ENCODE data around the gene ZDHHC21.
A peak's percentile ranks its signal among the peaks of the same experiment; 100 is the strongest.
"Not testable (repeated sequence)": the region's sequence is repeated elsewhere in the genome, so short reads cannot be mapped to it uniquely, and the experiment has no call there.

The ZDHHC21 gene, protein sequence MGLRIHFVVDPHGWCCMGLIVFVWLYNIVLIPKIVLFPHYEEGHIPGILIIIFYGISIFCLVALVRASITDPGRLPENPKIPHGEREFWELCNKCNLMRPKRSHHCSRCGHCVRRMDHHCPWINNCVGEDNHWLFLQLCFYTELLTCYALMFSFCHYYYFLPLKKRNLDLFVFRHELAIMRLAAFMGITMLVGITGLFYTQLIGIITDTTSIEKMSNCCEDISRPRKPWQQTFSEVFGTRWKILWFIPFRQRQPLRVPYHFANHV

DNA sequence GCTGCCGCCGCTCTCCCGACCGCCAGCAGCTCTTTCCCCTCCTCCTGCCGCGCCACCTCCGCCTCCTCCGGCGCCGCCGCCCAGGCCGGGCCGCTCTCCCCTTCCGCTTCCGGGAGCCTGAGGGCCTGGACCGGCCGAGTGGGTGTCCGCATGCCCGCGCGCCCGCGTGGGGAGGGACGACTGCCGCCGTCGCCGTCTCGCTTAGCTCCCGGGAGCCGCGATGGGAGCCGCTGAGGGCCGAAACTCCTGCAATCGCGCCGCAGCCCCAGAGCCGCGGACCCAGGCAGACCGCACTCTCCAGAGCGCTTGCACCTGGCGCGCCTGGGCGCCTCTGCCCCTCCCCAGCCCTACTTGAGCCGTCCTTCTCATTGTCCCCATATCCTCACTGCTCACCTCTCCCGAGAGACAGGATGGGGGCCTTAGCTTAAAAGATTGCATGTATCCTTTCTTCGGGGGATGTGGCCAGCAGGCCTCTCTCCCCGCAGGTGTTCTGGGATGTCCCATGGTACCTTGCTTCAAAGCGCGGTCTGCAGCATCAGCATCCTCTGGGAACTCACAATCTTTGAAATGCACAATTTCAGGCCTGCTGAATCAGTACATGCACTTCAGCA is at the start of gene ZDHHC21:
Gene ZDHHC21, minus strand, starts transcription at position 182 of the 611 bp plus-strand sequence. CDS start 19,092 bp downstream, outside the sequence.
- DNase-seq, result peak; percentile 66

DNA sequence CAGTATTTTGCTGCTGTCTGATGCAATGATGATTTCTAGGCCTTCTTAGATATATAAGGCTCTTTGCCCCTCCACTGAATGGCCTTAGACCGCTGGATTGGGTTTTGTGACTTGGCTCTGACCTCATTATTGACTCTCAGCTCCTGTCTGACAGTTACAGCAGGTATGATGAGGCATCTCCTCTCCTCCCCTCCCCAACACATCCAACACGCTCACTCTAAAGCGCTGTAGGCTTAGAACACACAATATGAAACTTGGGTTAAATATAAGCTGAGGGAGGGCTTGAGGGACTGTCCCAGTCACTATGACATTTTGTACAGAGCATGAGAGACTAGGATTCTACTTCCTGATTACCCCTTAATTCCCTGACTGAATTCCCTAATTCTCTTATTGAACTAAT is 48.1 kb upstream of the ZDHHC21 start:
- no peak for DNase-seq

DNA sequence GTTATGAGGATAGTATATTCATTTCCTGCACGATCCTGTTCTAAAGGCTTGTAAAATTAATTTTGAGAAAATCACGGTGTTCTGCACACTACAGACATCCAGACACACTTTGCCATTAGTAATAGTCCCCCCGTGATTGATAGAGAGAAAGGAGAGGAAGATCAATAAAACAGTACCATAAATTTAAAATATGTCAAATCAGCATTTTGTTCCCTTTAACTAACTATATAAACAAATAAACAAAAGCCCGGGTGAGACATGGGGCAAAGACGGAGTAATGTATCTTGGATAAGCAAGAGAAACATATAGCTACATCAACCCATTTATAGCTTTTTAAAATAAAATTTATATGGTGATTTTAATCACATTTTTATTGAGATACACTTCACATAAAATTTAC is 39.9 kb upstream of the ZDHHC21 start:
- no peak for DNase-seq

DNA sequence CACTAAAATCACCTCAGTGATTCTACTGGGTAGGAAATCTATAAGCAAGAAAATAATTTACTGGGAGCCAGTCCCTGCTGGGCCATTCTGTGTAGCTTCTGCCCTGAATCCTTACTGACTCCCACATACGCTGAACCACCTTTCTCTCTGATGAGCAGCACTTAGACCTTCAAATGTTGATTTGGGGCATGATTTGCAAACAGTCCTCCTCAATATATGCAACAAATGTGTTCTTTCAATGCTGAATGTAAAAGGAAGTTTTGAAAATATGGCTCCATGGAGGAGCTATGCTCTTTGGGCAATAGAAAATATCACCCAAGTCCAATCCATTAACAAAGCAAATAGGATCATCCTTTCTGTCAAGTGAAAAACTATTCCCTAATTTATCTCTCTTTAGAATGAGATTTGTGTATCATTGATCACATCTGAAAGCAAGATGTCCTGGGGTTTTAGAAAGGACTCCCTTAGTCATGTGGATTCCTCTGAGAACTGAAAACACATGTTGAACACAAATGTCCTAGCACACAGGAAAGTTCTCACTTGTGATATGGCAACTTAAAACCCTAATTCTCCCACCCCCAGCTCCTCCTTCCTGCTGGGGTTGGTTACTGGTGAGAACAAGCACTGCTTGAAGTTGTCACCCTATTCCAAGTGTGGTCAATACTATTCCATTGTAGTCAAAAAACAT is 38.2 kb upstream of the ZDHHC21 start:
- no peak for DNase-seq

DNA sequence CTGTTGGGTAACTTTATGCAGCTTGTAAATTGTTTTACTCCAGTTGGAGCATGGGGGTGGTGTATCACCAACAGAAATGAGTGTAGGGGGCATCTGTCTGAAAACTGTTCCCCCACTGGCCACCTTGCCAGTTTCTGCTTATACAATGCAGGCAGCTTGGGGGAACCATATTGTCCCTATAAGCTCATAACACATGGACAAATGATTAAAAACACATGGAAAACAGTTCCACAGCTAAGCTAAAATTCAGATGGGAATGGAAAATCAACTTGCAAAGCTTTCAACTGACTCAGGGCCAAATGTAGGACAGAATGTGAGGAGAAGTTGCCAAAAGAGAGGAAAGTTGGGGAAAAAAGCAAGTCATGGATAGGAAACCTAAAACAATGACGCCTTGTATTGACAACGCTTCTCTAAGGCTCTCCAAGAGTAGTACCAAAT is 37.2 kb upstream of the ZDHHC21 start:
- no peak for DNase-seq

DNA sequence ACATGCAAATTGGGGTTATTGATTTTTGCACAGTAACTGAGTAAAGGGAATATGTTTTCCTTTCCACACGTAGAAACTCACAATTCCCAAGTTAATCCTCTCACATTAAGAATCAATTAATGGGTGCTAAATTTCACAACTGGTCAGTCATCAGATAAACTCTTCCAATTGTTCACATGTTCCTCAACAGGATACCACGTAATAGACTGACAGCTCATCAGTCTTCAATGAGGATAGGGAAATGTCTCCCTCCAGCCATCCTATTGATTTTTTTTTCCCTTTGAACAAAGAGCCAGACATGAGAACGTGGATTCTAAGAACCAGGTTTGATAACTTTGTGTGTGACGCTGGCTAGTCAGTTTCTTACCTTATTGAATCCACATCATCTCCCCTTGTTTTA is 30.1 kb upstream of the ZDHHC21 start:
- DNase-seq, result no peak

DNA sequence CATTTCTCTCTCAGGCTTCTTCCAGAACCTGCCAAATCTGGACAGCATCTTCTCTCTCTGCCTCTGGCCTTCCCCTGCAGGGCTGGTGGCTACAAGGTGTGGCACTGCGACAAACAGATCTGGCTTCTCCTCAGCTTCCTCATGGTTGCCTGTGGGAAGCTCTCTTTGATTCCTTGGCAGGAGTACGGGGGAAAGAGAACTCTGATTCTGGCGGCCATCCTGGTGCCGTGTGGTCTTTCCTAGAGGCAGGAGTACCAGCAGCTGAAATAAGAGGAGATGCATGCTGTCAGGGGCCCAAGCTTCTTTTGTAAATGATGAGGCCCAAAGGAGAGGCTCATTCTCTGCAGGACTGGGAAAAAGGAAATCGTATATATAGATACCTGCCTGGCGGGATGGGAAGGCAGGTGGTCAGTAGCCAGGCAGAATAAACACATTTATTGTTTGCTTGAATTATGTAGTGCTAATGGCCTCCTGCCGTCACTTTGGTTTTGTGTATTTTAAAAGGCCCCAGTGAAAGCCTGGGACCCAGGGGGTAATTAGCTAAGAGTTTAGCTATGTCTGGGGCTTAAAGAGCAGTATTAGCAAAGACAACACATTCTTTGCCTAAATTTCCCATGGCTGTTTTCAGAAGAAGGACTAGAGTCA is 29.3 kb upstream of the ZDHHC21 start, which contains the start of gene CER1:
Gene CER1, minus strand, starts transcription at position 343 of the 645 bp plus-strand sequence. Its CDS starts 61 bp downstream, at position 282.
- DNase-seq, result no peak

DNA sequence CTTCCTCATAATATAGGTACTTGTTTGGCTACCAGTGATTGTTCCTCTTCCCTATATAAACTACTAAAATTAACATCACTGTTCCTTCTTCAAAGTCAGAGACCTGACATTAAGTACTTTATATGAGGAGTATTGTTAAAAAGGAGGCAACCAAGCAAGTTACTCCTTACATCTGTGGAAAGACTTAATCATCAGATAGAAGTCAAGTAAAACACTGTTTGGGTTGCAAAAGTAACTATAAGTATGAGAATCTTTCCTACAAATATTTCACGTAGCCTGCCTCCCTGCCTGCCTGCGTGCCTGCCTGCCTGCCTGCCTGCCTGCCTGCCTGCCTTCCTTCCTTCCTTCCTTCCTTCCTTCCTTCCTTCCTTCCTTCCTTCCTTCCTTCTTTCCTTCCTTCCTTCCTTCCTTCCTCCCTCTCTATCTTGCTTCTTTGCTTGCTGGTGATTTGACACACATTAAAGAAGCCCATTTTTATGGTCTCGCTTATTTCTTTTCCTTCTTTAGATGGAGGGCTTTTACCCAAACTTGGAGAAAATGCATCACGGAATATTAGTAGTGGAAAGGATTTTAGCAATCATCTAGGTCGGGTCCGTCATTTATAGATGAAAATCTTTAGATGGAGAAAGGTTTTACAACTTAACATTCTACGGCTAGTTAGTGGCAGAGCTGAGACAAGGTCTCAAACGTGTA is 26.1 kb upstream of the ZDHHC21 start:
- DNase-seq, result no peak

DNA sequence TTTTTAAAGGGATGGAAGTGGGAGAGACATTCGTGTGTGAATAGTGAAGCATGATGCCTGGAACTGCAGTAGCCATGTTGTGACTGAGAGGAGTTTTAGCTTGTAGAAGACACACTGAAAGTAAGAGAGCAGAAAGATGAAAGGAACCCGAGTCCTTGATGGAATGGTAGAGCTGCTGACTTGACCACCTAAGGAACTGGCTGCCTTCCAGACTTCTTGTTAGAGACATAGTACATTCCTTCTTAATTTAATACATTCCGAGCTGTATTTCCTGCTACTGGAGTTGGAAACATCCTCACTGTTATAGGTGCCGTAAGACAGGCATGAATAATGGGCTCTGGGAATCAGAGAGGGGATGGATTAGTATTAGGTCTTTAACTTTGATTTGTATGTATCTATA is 21.9 kb upstream of the ZDHHC21 start:
- DNase-seq, result no peak

DNA sequence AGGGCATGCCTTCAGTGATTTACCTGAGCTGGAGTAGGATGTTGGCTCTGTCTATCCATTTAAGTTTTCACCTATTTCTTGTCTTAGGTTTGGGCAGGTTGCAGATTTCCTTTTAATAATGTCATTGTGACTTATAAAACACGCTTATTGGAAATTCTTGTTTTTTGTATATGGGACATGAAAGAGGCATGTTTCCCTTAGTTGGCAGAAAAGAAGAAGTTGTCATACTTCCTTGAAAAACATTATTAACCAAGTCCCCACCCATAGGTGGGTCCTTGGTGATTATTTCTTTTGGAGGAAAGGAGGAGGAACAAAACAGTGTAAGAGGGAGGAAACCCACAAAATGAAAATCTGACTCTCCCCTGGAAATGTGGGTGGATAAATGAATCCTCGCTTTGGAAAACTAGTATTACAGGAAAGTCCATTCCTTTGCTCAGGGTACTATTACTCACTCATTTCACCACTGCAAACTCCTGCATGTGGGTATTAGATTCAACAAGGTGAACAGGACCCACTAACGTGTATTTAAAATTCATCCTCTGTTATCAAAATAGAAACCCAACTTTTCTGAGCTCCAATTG is 20.0 kb upstream of the ZDHHC21 start:
- DNase-seq, result no peak

DNA sequence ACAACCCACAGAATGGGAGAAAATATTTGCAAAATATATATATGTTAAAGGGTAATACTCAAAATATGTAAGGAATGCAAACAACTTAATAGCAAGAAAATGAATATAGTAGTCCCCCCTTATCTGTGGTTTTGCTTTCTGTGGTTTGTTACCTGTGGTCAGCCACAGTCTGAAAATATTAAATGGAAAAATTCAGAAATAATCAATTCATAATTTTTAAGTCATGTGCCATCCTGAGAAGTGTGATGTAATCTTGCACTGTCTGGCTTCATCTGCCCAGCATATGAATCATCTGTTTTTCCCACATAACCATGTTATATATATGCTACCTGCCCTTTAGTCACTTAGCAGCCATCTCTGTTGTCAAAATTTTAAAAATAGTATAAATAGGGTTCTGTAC is 17.6 kb upstream of the ZDHHC21 start:
- DNase-seq, result no peak

DNA sequence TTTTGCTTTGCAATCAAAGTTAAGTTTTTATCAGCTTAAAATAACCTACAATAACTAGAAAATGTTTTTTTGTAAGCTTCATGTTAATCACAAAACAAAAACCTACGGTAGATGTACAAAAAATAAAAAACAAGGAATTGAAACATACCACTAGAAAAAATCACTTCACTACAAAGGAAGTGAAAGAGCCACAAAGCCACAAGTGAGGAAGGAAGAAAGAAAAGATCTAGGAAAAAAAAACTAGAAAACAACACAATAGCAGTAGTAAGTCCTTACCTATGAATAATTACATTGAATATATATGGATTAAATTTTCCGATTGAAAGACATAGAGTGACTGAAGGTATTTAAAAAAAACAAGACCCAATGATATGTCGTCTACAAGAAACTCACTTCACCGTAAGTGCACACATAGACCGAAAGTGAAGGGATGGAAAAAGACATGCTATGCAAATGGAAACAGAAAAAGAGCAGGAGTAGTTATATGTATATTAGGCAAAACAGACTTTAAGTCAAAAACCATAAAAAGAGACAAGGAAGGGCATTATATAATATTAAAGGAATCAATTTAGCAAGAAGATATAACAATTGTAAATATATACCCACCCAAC is 13.4 kb upstream of the ZDHHC21 start:
- DNase-seq, result no peak

DNA sequence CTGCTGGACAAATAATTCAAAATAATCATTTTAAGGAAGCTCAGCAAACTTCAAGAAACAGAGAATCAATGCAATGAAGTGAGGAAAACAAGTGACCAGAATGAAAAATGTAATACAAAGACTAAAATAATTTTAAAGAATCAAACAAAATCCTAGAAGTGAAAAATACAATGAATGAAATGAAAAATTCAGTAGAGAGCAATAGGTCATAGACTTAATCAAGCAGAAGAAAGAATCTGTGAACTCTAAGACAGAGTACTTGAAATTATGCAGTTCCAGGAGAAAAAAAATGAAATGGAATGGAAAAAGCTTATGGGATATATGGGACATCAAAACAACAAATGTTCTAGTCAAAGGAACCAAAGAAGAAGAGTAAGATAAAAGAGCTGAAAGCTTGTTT is 11.8 kb upstream of the ZDHHC21 start:
- DNase-seq, result no peak

DNA sequence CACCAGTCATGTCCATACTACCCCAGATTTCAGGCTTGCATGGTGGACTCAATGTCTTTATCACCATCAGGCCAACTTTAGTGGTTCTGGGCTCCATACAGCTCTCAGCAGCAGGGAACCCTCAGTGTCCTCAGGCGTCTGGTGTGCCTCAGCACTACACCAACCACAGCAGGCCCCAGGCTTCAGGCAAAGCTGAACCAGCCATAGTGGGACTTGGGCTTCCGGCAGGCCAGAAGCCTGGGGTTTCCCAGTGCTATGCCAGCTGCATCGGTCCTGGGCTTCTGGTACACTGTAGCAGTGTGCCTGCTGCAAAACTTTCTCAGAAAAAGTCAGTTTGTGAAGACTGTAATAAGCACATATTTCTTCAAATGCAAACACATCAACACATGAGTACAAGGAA is 11.0 kb upstream of the ZDHHC21 start:
- DNase-seq, result no peak

DNA sequence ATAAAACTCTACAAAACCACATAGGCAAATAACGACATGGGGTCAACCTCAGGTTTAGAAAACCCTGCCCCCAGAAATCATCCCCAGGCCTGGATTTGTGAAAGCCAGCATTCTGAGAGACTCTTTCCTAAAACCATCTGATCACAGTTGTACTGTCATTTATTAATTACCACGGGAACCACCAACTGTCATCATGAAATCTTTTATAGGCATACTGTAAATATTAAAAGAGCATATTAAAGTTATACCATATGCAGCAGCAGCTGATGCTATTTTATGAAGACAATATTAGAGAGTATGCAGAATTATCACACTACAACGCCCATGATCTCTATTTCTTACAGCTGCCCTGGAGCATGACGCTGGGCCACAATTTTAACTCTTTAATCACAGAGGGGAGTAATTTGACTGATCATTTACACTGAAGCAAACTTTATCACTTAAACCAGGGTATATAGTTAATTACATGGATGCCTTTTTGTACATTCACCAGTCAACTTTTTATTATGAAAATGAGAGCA is 9.0 kb upstream of the ZDHHC21 start:
- no peak for DNase-seq

DNA sequence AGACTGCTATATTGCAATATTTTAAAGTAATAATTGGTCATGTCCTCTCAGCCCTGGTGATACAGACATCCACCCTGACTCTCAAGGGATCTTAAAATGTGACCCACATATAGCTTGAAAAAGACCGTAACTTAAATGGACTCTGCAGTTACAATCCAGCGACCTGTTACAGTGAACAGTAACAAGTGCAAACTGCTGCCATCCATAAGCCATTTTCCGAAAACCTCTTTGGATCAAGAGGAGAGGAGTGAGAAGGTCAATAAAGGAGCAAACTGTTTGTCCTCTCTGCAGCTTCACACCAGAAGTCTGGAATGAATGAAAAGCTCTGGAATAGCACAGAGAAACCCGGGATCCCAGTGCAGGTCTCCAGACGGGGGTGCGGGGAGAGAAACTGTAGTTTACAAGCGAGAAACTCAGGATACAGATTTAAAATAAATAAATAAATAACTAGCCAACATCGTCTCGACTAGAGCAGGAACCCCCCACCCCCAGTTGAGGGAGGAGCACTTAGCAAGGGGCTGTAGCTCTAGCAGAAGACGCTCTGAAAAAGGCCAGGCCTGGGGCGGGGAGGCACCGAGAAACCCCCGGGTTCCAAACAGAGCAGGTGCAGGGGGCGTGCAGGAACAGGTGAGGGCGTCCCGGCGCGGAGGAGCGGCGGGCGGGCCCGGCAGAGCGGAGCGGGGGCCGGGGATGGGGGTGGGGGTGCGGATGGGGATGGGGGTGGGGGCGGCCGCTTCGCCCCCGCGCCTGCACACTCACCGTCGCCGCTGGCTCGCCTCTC is 572 bp downstream of the ZDHHC21 start:
- no peak for DNase-seq

DNA sequence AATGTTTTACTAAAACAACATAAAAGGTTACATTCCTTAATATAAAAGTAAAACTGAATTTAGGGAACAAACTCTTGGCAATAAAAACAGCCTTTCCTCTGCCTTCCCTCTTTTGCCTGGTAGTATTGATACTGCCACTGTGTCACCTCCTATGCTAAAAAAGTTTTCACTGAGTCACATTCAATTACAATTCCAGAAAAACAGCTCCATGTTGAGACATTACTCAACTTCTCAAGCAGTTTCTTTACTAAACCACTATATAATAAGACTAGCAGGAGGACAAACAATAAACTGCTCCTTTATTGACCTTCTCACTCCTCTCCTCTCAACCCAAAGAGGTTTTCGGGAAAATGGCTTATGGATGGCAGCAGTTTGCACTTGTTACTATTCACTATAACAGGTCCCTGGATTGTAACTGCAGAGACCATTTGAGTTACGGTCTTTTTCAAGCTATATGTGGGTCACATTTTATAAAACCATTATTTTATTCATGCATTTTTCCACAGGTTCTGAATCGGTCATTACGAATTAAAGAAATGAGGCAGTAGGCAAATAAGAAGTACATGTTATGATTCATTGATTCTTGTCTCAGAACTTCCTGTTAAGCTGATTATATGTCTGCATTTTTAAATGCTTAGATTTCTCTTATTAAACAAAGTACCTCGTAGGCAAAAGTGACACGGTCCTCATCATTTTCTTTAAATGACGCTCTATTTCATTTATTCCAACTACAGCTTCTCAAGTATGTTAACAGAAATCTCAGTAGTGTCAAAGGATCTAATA is 2.1 kb downstream of the ZDHHC21 start:
- DNase-seq, result no peak

DNA sequence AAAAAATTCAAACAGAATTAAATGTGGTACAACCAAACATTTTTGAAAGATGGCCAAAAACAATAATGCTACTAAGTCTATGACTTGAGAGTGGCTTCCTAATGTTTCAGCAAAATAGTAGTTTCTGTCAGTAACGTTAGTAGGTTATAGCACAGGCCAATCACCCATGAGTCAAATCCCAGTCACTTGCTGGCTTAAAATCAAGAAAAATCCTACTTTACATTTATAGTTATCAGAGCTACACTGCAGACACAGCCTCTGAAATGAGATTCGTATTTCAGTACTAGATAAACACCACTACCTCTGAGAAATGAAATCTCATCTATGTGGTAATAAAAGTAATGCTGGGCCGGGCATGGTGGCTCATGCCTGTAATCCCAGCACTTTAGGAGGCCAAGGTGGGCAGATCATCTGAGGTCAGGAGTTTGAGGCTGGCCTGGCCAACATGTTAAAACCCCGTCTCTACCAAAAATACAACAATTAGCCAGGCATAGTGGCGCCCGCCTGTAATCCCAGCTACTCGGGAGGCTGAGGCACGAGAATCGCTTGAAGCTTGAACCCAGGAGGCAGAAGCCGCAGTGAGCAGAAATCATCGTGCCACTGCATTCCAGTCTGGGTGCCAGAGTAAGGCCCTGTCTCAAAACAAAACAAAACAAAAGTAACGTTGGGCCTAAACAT is 6.1 kb downstream of the ZDHHC21 start:
- no peak for DNase-seq

DNA sequence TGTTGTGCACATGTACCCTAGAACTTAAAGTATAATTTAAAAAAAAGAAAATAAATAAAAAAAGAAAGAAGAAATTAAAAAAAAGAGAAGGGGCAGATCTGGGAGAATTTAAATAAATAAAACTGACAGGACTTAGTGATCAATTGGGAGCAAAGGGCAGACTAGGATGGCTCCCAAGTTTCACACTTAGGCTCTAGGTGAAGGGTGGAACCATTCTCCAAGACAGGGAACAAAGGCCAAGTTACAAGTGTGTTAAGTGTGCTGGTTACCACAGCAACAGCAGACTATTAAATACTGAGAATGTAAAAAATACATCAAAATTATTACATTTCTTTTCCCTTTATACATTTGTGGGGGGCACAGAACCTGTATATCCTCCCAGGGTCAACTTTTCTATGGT is 7.1 kb downstream of the ZDHHC21 start:
- no peak for DNase-seq

DNA sequence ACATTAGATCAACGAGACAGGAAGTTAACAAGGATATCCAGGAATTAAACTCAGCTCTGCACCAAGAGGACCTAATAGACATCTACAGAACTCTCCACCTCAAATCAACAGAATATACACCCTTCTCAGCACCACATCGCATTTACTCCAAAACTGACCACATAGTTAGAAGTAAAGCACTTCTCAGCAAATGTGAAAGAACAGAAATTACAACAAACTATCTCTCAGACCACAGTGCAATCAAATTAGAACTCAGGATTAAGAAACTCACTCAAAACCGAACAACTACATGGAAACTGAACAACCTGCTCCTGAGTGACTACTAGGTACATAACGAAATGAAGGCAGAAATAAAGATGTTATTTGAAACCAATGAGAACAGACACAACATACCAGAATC is 10.6 kb downstream of the ZDHHC21 start:
- not testable (repeated sequence) for DNase-seq

All from GDM1 (cell line).